IPS DF 19.7 (cell line): ENCODE data around the gene HLA-F.

Experiments used
- DNase-seq: peaks from one replicate; pipeline ENCODE4 v3.0.0-alpha.2; 2013; ENCODE audit warnings: low read depth, low spot score

HLA-F gene

DNA sequence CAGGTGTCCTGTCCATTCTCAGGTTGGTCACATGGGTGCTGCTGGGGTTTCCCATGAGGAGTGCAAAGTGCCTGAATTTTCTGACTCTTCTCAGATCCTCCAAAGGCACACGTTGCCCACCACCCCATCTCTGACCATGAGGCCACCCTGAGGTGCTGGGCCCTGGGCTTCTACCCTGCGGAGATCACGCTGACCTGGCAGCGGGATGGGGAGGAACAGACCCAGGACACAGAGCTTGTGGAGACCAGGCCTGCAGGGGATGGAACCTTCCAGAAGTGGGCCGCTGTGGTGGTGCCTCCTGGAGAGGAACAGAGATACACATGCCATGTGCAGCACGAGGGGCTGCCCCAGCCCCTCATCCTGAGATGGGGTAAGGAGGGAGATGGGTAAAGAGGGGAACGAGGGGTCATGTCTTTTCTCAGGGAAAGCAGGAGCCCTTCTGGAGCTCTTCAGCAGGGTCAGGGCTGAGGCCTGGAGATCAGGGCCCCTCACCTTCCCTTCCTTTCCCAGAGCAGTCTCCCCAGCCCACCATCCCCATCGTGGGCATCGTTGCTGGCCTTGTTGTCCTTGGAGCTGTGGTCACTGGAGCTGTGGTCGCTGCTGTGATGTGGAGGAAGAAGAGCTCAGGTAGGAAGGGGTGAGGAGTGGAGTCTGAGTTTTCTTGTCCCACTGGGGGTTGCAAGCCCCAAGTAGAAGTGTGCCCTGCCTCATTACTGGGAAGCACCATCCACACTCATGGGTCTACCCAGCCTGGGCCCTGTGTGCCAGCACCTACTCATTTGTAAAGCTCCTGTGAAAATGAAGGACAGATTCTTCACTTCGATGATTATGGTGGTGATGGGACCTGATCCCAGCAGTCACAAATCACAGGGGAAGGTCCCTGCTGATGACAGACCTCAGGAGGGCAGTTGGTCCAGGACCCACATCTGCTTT is 2.0 kb downstream of the HLA-F start:
- DNase-seq, result no peak

DNA sequence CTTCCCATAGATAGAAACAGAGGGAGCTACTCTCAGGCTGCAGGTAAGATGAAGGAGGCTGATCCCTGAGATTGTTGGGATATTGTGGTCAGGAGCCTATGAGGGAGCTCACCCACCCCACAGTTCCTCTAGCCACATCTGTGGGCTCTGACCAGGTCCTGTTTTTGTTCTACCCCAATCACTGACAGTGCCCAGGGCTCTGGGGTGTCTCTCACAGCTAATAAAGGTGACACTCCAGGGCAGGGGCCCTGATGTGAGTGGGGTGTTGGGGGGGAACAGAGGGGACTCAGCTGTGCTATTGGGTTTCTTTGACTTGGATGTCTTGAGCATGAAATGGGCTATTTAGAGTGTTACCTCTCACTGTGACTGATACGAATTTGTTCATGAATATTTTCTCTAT is 2.8 kb downstream of the HLA-F start:
- no peak for DNase-seq

DNA sequence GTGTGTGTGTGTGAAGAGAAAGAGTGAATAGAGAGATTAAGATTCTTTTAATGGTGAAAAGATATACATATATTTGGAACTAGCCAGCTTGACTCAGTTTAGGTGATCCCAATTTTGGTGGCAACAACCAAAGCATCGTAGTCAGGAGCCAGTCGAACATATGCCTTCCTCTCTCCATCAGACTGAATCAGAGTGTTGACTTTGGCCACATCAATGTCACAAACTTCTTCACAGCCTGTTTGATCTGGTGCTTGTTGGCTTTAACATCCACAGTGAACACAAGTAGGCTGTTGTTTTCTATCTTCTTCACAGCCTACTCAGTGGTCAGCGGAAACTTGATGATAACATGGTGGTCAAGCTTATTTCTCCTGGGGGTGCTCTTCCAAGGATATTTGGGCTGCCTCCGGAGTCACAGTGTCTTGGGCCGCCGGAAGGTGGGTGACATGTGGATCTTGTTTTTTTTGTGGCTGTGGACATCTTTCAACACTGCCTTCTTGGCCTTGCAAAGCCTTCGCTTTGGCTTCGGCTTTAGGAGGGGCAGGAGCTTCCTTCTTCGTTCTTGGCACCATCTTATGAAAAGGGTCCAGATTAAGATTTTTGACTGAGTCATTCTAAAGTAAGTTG is 3.4 kb downstream of the HLA-F start:
- DNase-seq, result no peak

DNA sequence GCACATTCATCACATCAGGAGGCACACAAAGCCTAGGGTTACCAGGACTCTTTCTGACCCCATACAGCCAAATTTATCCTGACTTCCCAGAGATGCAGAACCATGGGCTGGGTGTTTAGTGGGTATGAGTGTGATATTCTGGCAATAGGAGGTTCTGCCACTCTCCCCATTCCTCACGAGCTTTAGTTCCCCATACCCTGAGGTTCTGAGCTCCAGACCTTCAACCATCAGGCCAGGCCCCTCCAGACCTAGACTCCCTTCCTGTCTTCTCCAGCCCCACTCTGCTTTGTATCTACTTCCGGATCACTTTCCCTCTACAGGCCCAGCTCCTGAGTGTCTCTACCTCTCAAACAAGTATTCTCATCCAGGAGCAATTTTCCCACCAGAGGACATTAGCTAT is 4.4 kb downstream of the HLA-F start:
- DNase-seq, result no peak

DNA sequence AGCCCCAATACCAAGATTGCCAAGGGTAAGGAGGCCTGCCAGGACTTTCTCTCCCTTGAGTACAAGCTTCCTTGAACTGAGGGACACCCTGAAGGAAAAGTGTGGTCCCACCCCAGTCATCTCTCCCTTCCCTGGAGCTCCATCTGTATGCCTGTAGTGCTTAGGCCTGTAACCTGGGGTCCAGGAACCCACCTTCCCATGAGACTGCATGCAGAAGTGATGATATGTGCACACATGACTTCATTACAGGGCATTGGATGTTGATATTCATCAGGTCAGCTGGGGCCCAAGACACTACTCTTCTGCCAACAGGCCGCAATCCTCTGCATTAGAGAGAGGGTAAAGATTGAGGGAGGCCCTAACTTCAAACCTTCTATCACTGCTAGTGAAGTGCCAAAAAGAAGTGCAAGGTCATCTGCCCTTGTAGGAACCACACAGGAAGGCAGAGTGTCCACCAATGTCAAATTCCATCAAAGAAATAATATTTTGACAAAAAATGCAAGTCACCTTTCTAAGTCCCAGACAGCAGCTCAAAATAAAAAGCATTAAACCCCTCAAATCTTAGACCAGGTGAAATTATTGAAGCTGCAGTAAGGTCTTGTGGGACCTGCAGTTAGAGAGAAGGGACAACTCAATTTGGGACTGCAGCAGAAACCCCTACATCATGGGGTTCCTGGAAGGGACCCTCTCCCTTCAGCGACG is 5.1 kb downstream of the HLA-F start:
- DNase-seq, result no peak

DNA sequence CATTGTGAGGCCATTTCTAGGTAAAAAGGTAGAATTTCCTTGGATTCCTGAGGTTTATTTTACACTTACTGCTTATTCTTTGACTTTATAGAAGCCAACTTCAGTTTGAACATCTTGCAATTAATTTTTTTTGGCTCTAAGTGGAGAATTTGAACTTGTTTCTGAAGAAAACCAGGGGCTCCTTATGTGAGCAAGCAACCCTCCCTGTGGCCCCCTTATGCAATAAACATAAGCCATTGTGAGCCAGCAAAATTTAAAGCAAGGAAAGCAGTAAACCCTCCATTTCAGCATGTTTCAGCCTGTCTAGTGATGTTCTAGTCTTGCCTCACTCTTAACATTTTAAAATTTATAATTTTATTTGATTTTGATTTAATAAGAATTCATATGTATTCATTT is 5.6 kb downstream of the HLA-F start:
- DNase-seq, result no peak

DNA sequence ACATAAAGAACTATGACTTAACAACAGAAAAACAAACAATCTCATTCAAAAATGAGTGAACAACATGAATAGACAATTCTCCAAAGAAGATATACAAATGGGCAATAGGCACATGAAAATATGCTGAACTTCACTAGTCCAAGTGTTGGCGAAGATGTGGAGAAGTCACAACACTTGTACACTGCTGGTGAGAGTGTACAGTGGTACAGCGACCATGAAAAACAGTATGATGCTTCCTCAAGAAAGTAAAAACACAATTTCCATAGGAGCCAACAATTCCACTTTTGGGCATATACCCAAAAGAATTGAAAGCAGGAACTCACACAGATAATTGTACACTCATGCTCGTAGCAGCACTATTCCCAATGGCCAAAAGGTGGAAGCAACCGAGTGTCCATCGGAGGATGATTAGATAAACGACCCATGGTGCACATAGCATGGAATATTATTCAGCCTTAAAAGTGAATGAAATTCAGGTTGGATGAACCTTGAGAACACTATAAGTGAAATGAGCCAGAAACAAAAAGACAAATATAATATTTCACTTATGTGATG is 6.6 kb downstream of the HLA-F start:
- DNase-seq, result no peak

DNA sequence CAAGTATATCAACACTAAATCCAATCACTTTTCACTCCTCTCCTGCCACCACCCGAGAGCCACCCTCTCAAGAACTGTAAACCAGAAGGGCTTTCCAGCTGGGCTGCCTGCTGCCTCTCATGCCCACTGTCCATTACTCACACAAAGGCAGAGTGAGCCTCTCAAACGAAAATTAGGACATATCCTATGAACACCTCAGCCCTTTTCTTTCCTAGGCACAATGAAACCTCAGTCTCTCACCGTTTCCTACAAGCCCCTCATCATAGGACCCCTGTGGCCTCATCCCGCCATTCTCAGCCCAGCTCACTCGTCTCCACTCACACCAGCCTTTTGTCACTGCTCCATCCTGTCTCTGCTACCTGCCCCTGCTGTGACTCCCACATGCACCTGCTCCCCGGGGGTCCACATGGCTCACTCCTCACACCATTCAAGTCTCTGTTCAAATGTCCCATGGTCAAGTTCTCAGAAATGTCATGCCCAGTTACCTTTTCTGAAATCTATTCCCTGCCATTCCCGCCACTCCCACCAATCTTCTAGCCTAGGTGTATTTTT is 7.4 kb downstream of the HLA-F start:
- no peak for DNase-seq

DNA sequence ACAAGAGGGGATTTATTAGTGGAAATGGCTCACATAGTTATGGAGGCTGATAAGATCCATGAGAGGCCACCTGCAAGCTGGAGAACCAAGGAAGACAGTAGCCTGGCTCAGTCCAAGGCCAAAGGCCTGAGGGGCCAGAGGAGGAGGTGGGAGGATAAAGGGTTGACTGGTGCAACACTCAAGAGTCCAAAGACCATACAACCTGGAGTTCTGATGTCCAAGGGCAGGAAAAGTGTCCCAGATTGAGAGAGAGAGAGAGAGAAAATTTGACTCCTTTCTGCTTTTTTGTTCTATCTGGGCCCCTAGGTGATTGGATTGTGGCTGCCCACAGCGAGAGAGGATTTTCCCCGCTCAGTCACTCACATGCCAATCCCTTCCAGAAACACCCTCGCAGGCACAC is 8.0 kb downstream of the HLA-F start:
- DNase-seq, result no peak

DNA sequence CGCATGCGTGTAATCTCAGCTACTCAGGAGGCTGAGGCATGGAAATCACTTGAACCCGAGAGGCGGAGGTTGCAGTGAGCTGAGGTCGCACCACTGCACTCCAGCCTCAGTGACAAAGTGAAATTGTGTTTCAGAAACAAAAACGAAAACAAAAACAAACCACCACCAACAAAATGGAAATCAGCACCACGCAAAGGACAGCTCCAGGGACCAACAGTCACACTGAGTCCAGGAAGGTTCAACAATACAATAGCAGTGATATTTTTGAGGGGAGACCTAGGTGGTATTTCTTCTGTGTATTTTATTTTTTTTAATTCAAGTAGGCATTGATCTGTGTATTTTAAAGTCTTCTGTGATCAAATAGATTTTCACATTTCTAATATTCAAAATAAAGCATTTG is 9.8 kb downstream of the HLA-F start:
- no peak for DNase-seq

DNA sequence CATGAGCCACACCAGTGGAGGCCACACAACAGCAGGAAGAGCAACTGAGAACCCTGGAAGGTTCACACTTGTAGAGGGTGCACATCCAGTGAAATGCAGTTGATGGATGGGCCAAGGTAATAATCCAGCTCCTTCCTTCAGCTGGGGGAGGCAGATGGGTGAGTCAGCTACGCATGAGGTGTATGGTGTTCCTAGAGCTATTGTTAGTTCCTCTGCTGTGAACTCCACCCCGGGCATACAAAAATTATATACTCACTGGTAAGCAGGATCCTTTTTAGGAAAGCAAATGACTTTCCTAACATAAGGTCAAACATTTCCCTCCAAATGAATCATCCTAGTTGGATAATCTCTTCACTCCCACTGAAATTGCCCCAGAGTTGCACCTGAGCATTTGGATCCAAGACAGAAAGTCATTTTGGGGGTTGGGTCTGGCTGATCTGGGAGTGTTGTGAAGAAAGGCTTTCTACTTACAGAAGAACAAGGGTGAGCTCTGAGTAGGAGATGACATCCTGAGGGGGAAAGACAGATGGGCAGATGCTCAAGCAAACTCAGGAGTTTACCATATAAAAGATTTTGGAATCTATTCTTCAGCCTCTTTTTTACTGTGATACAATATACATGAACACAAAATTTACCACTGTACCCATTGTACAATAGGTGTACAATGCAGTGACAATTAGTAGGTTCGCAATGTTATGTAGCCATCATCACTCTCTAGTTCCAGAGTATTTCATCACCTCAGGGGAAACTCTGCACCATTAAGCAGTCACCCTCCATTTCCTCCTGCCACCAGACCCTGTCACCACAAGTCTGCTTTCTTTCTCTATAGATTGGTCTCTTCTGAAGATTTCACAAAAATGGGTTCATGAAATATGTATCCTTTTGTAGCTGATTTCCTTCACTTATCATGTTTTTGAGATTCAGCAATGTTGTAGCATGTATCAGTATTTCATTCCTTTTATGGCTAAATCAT is 11.1 kb downstream of the HLA-F start:
- DNase-seq, result no peak

DNA sequence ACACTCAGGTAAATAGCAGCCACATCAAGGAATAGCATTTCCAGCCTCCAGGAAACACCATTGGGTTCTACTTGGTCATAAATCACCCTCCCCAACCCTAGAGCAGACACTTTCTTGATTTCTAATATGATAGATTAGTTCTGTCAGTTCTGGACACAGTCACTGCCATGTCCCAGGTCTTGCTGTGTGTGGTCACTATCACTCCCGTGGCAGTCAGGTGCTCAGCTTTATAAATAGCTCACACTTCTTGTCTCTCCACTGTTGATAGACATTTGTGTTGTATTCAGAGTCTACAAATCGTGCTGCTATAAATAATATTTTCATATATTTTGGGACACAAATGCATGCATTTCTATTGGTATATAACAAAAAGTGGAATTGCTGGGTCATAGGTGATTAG is 13.3 kb downstream of the HLA-F start:
- no peak for DNase-seq

DNA sequence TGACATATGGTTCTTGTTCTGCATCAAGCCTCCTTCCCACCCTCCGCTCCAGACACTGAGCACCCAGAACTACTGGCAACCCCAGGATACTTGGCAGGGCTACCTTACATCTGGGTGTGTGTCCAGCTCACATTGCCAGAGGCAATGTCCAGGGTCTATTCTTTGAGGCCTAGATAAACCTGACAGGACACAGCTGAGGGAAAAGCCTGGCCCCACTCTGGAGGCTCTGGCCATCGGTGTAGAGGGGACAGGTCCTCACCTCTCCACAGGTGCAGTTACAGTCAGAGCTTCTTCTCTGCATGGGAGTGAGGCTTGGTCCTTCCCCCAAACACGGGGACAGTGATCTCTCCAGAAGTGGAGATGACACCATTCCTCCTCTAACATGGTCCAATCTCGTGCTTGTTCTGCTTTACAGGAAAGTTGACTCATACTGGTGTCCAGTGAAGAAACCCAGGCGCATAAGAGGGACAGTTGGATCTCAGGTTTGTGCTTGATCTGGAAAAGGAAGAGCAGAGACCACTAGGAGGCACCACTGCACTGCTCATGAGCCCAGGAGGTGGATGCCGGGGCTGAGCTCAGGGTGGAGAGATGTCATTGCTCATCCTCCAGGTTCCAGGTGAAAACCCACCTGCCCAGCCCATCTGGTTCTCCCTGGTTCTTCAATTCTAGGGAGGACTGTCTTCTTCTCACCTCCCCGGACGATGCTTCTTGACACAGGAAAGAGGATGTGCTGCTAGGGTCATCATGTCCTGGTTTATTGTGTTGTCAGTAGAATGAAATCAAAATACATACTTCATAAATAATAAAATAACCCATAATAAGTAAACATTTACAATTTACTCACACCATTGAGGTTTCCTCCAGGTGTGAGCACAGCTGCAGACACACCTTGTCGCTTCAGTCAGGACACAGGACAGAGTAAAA is 14.7 kb downstream of the HLA-F start:
- DNase-seq, result no peak

DNA sequence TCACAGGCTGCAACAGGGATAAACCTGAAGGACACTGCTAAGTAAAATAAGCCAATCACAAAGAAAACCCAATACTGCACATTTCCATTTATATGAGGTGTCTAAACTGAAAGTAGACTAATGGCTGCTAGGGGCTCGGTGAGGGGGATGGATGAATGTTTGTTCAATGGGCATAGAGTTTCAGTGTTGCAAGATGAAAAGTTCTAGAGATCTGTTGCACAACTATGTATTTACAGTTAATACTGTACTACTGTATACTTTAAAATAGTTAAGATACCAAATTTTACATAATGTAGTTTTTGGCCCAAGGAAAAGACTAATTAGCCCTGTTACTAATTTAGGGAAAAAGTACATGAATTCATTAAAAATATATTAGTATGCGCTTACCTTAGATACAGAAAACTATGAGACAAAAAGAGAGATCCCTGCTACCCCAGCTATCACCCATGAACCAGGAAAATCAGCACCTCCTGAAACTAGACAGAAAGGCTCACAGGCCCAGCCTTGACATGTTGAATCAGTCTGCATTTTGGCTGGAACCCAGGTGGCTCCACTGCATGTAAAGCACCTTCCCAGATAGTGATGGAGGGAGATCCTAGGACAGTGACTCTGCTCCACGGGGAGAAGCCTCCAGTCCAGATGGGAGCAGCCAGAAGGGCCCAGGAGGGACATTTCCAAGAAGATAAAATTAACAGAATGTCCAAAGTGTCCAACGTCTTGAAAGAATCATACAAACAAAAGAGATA is 16.1 kb downstream of the HLA-F start:
- no peak for DNase-seq

DNA sequence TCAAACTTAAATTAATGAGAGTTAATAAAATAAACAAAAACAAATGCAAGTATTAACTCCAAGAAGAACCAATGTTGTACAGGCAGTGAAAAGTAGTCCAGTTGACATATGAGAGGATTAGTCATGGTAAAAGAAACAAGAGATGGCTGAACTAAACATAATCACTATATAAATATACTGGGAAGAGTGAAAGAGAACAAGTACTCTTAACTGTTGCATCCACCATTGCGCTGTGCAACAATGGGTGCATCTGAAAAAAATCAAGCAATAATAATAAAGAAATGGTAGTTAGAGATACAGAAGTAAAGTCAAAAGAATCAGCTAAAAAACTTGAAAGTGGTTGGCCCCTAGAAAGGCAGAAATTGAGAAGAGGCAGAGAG is 16.6 kb downstream of the HLA-F start:
- no peak for DNase-seq

DNA sequence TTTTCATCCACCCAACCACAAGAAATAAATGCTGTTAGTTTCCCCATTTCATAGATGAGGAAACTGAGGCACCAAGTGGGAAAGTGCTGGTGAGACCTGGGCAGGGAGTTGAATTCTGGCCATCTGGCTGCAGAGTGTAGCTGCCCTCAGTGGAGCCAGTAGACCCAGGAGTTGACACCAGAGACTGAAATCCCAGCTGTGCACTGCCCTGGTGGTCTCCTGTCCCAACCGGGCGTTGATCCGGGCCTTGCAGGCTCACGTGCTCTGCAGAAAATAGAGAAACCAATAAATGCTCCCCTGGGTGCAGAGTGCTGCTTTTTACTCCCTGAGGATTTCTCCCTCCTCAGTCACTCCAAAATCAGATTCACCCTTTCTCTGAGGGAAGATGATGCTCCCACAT is 18.4 kb downstream of the HLA-F start:
- DNase-seq, result no peak

DNA sequence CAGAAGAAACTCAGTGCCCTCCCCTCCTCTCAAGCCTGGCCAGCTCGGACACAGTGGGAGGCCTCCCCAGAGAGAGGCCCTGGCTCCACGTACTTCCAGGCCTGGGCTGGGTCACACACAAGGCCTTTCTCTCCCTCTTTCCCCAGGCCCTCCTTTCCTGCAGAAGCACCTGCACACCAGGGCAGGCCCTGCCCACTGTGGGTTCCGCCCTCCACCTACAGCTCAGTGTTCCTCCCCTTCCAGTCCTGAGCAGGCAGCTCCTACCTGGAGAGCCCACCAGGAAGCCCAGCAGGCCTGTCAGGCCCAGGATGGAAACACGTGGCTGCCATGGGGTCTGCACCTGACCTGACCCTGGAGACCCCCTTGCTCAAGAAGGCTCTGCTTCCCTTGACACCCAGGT is 18.9 kb downstream of the HLA-F start:
- no peak for DNase-seq

DNA sequence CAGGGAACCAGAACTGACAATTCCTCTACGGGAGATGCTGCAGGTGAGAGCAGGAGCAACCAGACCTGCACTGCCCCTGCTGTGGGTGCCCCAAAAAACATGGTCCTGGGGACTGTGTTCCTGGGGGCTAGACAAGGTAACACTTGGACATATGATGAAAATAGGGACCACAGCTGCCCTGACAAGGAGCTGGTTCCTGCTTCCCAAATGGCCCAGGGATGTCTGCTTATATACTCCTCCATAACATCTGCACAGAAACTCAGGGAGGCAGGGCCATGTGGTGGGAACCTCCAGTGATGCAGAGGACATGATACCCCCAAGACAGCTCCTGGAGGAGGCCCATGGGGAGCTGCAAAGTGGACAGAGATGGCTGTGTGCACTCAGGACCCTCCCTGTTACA is 19.8 kb downstream of the HLA-F start:
- DNase-seq, result no peak

DNA sequence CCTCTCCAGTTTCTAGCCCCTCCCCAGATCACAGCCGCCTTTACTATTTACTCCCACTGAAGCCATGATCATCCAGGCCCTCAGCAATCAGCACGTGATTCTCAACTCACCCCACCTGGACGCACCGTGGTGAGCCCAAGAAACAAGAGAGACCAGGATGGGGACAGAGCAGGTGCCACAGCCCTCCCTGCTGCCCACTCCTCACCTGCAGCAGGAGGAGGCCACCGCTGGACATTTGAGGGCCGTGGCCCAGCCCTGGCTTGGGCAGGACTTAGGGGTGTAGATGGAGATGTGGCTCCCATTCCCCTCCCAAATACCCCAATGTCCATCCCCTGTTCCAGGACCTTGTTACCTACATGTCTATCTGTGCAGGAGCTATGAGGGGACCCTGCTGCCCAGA is 20.3 kb downstream of the HLA-F start:
- no peak for DNase-seq
